Keratinocyte (primary cell): Measurements from ENCODE around the gene CD68. TPM values are rescaled to one million over a fixed set of nuclear protein-coding genes. Genes with fewer than 3 reads are reported as not detected.

ENCODE experiments used
- DNase-seq: peaks from one replicate; pipeline ENCODE4 v3.0.0-alpha.2; 2011; ENCODE audit warnings: low read depth, missing footprints, low spot score
- FAIRE-seq: peaks from 2 replicates; lab custom pipeline; 2011; peaks lifted over from hg19 to GRCh38; lab: Jason Lieb, UNC
- H2AFZ ChIP-seq: 2 replicates; pipeline ENCODE4 v1.6.0; 2012; ENCODE audit warnings: low read length, control low read depth, inconsistent platforms; ENCODE audit not compliant: control insufficient read depth
- H3K27ac ChIP-seq: 2 replicates; pipeline ENCODE4 v1.5.1; 2011; ENCODE audit warnings: low read length; ENCODE audit not compliant: control insufficient read depth, insufficient read depth
- H3K27me3 ChIP-seq: 3 replicates; pipeline ENCODE4 v1.6.0; 2011; ENCODE audit warnings: low read length; ENCODE audit not compliant: control insufficient read depth, insufficient read depth; ENCODE audit errors: extremely low read depth
- H3K36me3 ChIP-seq, 2 experiments: 2 replicates in 1 of 2; 3 replicates in 1 of 2; pipeline ENCODE4 v1.5.1; 2011; ENCODE audit warnings: low read length in 2 of 2, mild to moderate bottlenecking in 1 of 2; ENCODE audit not compliant: control insufficient read depth in 2 of 2, insufficient read depth in 2 of 2; ENCODE audit errors: extremely low read depth in 1 of 2
- H3K4me1 ChIP-seq: 3 replicates; pipeline ENCODE4 v1.5.1; 2011; ENCODE audit warnings: low read length; ENCODE audit not compliant: control insufficient read depth, insufficient read depth; ENCODE audit errors: extremely low read depth
- H3K4me2 ChIP-seq: 3 replicates; pipeline ENCODE4 v1.6.0; 2011; ENCODE audit warnings: low read depth, low read length; ENCODE audit not compliant: control insufficient read depth, insufficient read depth; ENCODE audit errors: extremely low read depth
- H3K4me3 ChIP-seq, 3 experiments: fragments of 200-600 bp in 1 of 3; sonication (generic) in 1 of 3; 2 replicates in 2 of 3; 3 replicates in 1 of 3; pipeline ENCODE4 v1.5.1; 2011 to 2016; ENCODE audit warnings: low read length in 3 of 3, mild to moderate bottlenecking in 3 of 3, control low read depth in 2 of 3, inconsistent platforms in 1 of 3, low read depth in 1 of 3, mixed read lengths in 1 of 3, mixed run types in 1 of 3, moderate library complexity in 1 of 3; ENCODE audit not compliant: control insufficient read depth in 2 of 3, insufficient read depth in 2 of 3; ENCODE audit errors: extremely low read depth in 1 of 3
- H3K79me2 ChIP-seq: 2 replicates; pipeline ENCODE4 v1.6.0; 2012; ENCODE audit warnings: low read length; ENCODE audit not compliant: control insufficient read depth, insufficient read depth
- H3K9ac ChIP-seq: 3 replicates; pipeline ENCODE4 v1.6.0; 2011; ENCODE audit warnings: low read length; ENCODE audit not compliant: control insufficient read depth, insufficient read depth; ENCODE audit errors: extremely low read depth
- H3K9me1 ChIP-seq: 3 replicates; pipeline ENCODE4 v1.6.0; 2011; ENCODE audit warnings: low read length; ENCODE audit not compliant: control insufficient read depth, insufficient read depth; ENCODE audit errors: extremely low read depth
- H3K9me3 ChIP-seq: 2 replicates; pipeline ENCODE4 v1.5.1; 2012; ENCODE audit warnings: low read depth, low read length; ENCODE audit not compliant: control insufficient read depth
- H4K20me1 ChIP-seq: 3 replicates; pipeline ENCODE4 v1.6.0; 2011; ENCODE audit warnings: low read length; ENCODE audit not compliant: control insufficient read depth, insufficient read depth; ENCODE audit errors: extremely low read depth
- EZH2 ChIP-seq: IDR thresholded peaks from one replicate; pipeline ENCODE4 v1.6.1; 2012; ENCODE audit warnings: inconsistent platforms, mild to moderate bottlenecking, low read length, moderate library complexity
- dilution Hi-C: fragments of 300-500 bp; cut with MboI; formaldehyde crosslinking; loops from one replicate; pipeline ENCODE4 v1.7.0; 2020; ENCODE audit warnings: low sequenced_read_pairs; ENCODE audit not compliant: extremely low pct_ligation_motif_present
- polyA plus RNA-seq, 5 experiments: library from polyadenylated mRNA; depleted of rRNA in 3 of 5; stranded (reverse) in 3 of 5; stranded (forward) in 1 of 5; unstranded in 1 of 5; fragments of >200 nt; gene quantifications; 1 replicate in 1 of 5; 2 replicates in 3 of 5; 3 replicates in 1 of 5; pipeline versions ENCODE4 v1.2.1 to v1.2.3, GENCODE V29; 2011 to 2012; ENCODE audit warnings: missing spikeins in 2 of 5, low read depth in 1 of 5, low replicate concordance in 1 of 5
- TF ChIP-seq, protein P1 (sequence below), 3 experiments: IDR thresholded peaks in 1 of 3; conservative IDR thresholded peaks in 1 of 3; optimal IDR thresholded peaks in 1 of 3; 2 replicates in 2 of 3; 3 replicates in 1 of 3; pipeline versions ENCODE3 to v1.5.1; 2011; ENCODE audit warnings: low read length in 3 of 3, mild to moderate bottlenecking in 3 of 3, moderate library complexity in 2 of 3, control low read depth in 1 of 3, inconsistent platforms in 1 of 3; ENCODE audit not compliant: insufficient read depth in 2 of 3; ENCODE audit errors: extremely low read depth in 1 of 3

CD68 gene
- polyA plus RNA-seq, 1 donor (not counting 4 experiments of a cell fraction or from before 2014, with no cell fraction given): 14.0 TPM

DNA sequence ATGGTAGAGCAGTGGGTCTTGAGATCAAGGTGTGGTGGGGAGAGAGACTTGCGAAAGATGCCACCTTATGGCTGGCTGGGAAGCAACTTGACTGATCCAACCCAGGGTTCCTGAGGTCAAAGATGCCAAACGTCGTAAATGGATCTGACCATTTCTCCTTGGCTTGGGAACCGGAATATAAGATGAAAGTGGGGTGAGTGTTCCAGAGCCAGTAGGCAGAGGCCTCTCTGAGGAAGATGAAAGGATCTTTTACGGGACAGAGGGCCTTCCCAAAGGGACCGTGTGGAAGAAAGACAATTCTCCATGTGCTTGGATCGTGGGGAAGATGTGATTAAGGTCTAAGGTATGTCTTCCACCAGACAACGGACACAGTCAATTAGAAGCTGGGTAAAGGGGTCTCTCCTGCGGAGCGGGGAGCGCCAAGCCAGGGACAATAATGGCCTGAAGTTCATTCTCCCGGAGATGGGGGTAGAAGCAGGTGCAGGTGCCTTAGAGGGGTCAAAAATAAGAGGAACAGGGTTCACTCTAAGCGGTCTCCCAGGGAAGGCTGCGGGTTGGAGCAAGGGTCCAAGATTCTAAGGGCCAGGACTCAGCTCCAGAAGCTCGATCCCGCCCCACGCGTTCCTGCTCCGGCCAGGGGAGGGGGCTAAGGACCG lies 34.5 kb downstream of the CD68 start:
- FAIRE-seq (peak; percentile 67), DNase-seq (no peak)
- peaks cover 20% of the 10 kb centered on the region for H3K4me1 ChIP-seq

GRCh38 chr17:7614425-7615264 lies 35.2 kb downstream of the CD68 start, which contains the start of gene FXR2:
Gene FXR2, minus strand, starts transcription at chr17:7614897. Its CDS starts 365 bp downstream, at chr17:7614532.
- FAIRE-seq (no peak), DNase-seq (peak; percentile 99)
- H3K4me2 ChIP-seq: peak within 1 kb of the TSS; percentile 99
- peaks cover 20% of the 10 kb centered on the region for H3K4me1 ChIP-seq
- H3K36me3 ChIP-seq: peaks cover 0 to 9% of the 10 kb centered on the region in 2 experiments
- dilution Hi-C loops: no loop called here
- H3K27me3 ChIP-seq: no peaks in the 10 kb centered on the region
- H3K4me3 ChIP-seq: peak within 1 kb of the TSS; percentile 61 to 88 (median 81)
- no peaks in the 10 kb centered on the region for H3K9me1 ChIP-seq
- peaks cover 3% of the 10 kb centered on the region for H4K20me1 ChIP-seq
- H3K9ac ChIP-seq: peak within 1 kb of the TSS; percentile 87
- peak within 1 kb of the TSS; percentile 83 for H2AFZ ChIP-seq
- H3K9me3 ChIP-seq: no peaks in the 10 kb centered on the region
- peaks cover 46% of the 10 kb centered on the region for H3K79me2 ChIP-seq
- TF ChIP-seq, protein P1, sequence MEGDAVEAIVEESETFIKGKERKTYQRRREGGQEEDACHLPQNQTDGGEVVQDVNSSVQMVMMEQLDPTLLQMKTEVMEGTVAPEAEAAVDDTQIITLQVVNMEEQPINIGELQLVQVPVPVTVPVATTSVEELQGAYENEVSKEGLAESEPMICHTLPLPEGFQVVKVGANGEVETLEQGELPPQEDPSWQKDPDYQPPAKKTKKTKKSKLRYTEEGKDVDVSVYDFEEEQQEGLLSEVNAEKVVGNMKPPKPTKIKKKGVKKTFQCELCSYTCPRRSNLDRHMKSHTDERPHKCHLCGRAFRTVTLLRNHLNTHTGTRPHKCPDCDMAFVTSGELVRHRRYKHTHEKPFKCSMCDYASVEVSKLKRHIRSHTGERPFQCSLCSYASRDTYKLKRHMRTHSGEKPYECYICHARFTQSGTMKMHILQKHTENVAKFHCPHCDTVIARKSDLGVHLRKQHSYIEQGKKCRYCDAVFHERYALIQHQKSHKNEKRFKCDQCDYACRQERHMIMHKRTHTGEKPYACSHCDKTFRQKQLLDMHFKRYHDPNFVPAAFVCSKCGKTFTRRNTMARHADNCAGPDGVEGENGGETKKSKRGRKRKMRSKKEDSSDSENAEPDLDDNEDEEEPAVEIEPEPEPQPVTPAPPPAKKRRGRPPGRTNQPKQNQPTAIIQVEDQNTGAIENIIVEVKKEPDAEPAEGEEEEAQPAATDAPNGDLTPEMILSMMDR (optimal IDR thresholded peaks at IDR 0.05 in 1 of 3, IDR thresholded peaks at IDR 0.05 in 1 of 3, conservative IDR thresholded peaks at IDR 0.05 in 1 of 3; ENCODE audit: extremely low read depth in 1 of 3, insufficient read depth in 2 of 3, low read length in 3 of 3): peak; percentile 49 to 79 (median 61)
- TF ChIP-seq EZH2: no peak
- peak within 1 kb of the TSS; percentile 87 for H3K27ac ChIP-seq

More for the DNA sequence above, 34.5 kb downstream of the CD68 start:
- dilution Hi-C loops: no loop called here
- Histone ChIP-seq H3K79me2 (peaks cover 53% of the 10 kb centered on the region), H3K27ac (peak overlapping the region; percentile 87), H3K4me2 (peak overlapping the region; percentile 99), H3K4me3 (peak overlapping the region; percentile 61 to 88 (median 81)), H3K9me1 (no peaks in the 10 kb centered on the region), H3K36me3 (peaks cover 0 to 9% of the 10 kb centered on the region in 2 experiments), H3K9me3 (no peaks in the 10 kb centered on the region), H3K27me3 (no peaks in the 10 kb centered on the region), H3K9ac (peak overlapping the region; percentile 87), H4K20me1 (peaks cover 3% of the 10 kb centered on the region), H2AFZ (peak overlapping the region; percentile 25)
- TF ChIP-seq, protein P1 (optimal IDR thresholded peaks at IDR 0.05 in 1 of 3, IDR thresholded peaks at IDR 0.05 in 1 of 3, conservative IDR thresholded peaks at IDR 0.05 in 1 of 3; ENCODE audit: extremely low read depth in 1 of 3, insufficient read depth in 2 of 3, low read length in 3 of 3): peak in 1 of 3 experiments; percentile 43
- no peak for TF ChIP-seq EZH2
